ENCODE data around the gene PFN1. TPM values are rescaled to one million over a fixed set of nuclear protein-coding genes. Genes with fewer than 3 reads are reported as not detected.
A peak's percentile ranks its signal among the peaks of the same experiment; 100 is the strongest.

Gene PFN1
- total and polyA plus RNA-seq, 10 of the 15 experiments (the other 5 are each of a cell fraction or from before 2014, with no cell fraction given) = 154 to 3,892 (median 1,918) TPM

- intact Hi-C loops (cut with micrococcal nuclease; ENCODE audit: unreplicated experiment) (no loop called here), in situ Hi-C loops (cut with MboI) (no loop called here)
- peaks cover 21% of the 10 kb centered on the region for H3K4me1 ChIP-seq (ENCODE audit: control insufficient read depth, insufficient read depth, low read length)
- SMC1A ChIA-PET (ENCODE audit: uncharacterized antibody, unreplicated experiment) = no interaction called here
- ATAC-seq (peak; percentile 32), FAIRE-seq (no peak), DNase-seq (ENCODE audit: low read depth, low spot score) (no peak)
- H3K36me3 ChIP-seq (ENCODE audit: control insufficient read depth in 2 of 2, insufficient read depth in 2 of 2, low read length in 1 of 2) = peaks cover 0 to 10% of the 10 kb centered on the region in 2 experiments; a peak in 2 of 4 replicates
- POLR2A ChIA-PET = interaction anchor here (1.3 kb wide), 1 partner anchor 13 kb away, joined by 3 read pairs; no protein-coding TSS in a partner anchor
- RAD21 ChIA-PET (ENCODE audit: unreplicated experiment) = no interaction called here
- no peaks in the 10 kb centered on the region for H3K79me2 ChIP-seq (ENCODE audit: control insufficient read depth, insufficient read depth, low read length)
- no peak within 1 kb of the TSS for H3K9ac ChIP-seq (ENCODE audit: control insufficient read depth, insufficient read depth, low read length)
- no peaks in the 10 kb centered on the region for H4K20me1 ChIP-seq (ENCODE audit: control insufficient read depth, insufficient read depth)
- H3K27ac ChIP-seq (ENCODE audit: control insufficient read depth, insufficient read depth) = peak within 1 kb of the TSS; percentile 39
- 0 out of 2 replicates have a peak within 1 kb of the TSS, but pooled peaks have one; percentile 12 for H2AFZ ChIP-seq (ENCODE audit: control insufficient read depth, low read depth, low read length)
- no TSS peak for BruUV-seq (replicated peaks)
- 0 out of 2 replicates have a peak within 1 kb of the TSS, but pooled peaks have one; percentile 30 for H3K4me2 ChIP-seq (ENCODE audit: control insufficient read depth, insufficient read depth)
- CTCF ChIA-PET = interaction anchor here (1.0 kb wide), 1 partner anchor 49 kb away, joined by 3 read pairs; no protein-coding TSS in a partner anchor
- no peaks in the 10 kb centered on the region for H3K27me3 ChIP-seq (replicated peaks in 1 of 2; ENCODE audit: control insufficient read depth in 2 of 2, insufficient read depth in 2 of 2, low read length in 1 of 2)
- H3K4me3 ChIP-seq = no peak within 1 kb of the TSS; the same call in 1 of the 2 replicates
- no peaks in the 10 kb centered on the region for H3K9me3 ChIP-seq (replicated peaks; ENCODE audit: control insufficient read depth, insufficient read depth, low read length)
- WGBS (ENCODE audit: insufficient coverage, insufficient replicate concordance, low lambda C conversion rate, missing lambda C conversion rate) = 53% methylated on average over 14 of the region's 14 CpGs
- TF ChIP-seq NRF1 (conservative IDR thresholded peaks at IDR 0.05; ENCODE audit: low read depth, low read length) (no peak), SPI1 (IDR thresholded peaks at IDR 0.05; ENCODE audit: borderline replicate concordance, insufficient read depth, low read depth, low read length) (peak; percentile 79), PAX5 (IDR thresholded peaks at IDR 0.05; ENCODE audit: borderline replicate concordance, low read depth, low read length) (0 out of 2 replicates have a peak, but pooled peaks have one; percentile 24), SUPT20H (IDR thresholded peaks at IDR 0.05; ENCODE audit: borderline replicate concordance, control insufficient read depth, low read depth, low read length) (no peak), EED (IDR thresholded peaks at IDR 0.05; ENCODE audit: low read depth) (peak; percentile 69), SP1 (IDR thresholded peaks at IDR 0.05; ENCODE audit: low read depth, low read length) (no peak), ATF7 (IDR thresholded peaks at IDR 0.05; ENCODE audit: low read depth) (no peak), MEF2B (IDR thresholded peaks at IDR 0.05; ENCODE audit: partially characterized antibody, poor library complexity, severe bottlenecking) (peak; percentile 39), ETV6 (conservative IDR thresholded peaks at IDR 0.05 in 1 of 2, IDR thresholded peaks at IDR 0.05 in 1 of 2; ENCODE audit: borderline replicate concordance in 1 of 2, low read depth in 1 of 2) (0 out of 4 replicates have a peak, but pooled peaks of 1 of the 2 experiments have one; percentile 22), RELB (IDR thresholded peaks at IDR 0.05; ENCODE audit: low read depth) (0 out of 2 replicates have a peak, but pooled peaks have one; percentile 23), MYC (IDR thresholded peaks at IDR 0.05; ENCODE audit: insufficient read depth, insufficient read length, insufficient replicate concordance, low read length, severe bottlenecking) (no peak), PAX8 (IDR thresholded peaks at IDR 0.05) (no peak), YY1 (IDR thresholded peaks at IDR 0.05; ENCODE audit: low read depth, low read length) (peak; percentile 36; the same call in 1 of the 2 replicates), ZSCAN29 (IDR thresholded peaks at IDR 0.05) (no peak), SRF (IDR thresholded peaks at IDR 0.05; ENCODE audit: low read depth in 2 of 2, low read length in 2 of 2) (peak in 1 of 2 experiments; percentile 60; a peak in 1 of 4 replicates), IKZF1 (conservative IDR thresholded peaks at IDR 0.05) (peak; percentile 73), RUNX3 (IDR thresholded peaks at IDR 0.05; ENCODE audit: low read length) (peak; percentile 82)
- TF ChIP-seq, protein P1, sequence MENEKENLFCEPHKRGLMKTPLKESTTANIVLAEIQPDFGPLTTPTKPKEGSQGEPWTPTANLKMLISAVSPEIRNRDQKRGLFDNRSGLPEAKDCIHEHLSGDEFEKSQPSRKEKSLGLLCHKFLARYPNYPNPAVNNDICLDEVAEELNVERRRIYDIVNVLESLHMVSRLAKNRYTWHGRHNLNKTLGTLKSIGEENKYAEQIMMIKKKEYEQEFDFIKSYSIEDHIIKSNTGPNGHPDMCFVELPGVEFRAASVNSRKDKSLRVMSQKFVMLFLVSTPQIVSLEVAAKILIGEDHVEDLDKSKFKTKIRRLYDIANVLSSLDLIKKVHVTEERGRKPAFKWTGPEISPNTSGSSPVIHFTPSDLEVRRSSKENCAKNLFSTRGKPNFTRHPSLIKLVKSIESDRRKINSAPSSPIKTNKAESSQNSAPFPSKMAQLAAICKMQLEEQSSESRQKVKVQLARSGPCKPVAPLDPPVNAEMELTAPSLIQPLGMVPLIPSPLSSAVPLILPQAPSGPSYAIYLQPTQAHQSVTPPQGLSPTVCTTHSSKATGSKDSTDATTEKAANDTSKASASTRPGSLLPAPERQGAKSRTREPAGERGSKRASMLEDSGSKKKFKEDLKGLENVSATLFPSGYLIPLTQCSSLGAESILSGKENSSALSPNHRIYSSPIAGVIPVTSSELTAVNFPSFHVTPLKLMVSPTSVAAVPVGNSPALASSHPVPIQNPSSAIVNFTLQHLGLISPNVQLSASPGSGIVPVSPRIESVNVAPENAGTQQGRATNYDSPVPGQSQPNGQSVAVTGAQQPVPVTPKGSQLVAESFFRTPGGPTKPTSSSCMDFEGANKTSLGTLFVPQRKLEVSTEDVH (IDR thresholded peaks at IDR 0.05; ENCODE audit: low read depth, partially characterized antibody) = no peak
- TF ChIP-seq, protein P2, sequence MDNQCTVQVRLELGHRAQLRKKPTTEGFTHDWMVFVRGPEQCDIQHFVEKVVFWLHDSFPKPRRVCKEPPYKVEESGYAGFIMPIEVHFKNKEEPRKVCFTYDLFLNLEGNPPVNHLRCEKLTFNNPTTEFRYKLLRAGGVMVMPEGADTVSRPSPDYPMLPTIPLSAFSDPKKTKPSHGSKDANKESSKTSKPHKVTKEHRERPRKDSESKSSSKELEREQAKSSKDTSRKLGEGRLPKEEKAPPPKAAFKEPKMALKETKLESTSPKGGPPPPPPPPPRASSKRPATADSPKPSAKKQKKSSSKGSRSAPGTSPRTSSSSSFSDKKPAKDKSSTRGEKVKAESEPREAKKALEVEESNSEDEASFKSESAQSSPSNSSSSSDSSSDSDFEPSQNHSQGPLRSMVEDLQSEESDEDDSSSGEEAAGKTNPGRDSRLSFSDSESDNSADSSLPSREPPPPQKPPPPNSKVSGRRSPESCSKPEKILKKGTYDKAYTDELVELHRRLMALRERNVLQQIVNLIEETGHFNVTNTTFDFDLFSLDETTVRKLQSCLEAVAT (IDR thresholded peaks at IDR 0.05) = no peak
Measured at GRCh38 chr17:4931963-4932362, 16.4 kb downstream of the PFN1 start, which contains the start of gene GP1BA. Gene GP1BA (plus strand): TSS chr17:4932277. CDS start chr17:4932605, 328 bp downstream.

Measured in GM12878 (cell line).